Fibroblast of lung (primary cell): ENCODE measurements around the gene SERP1.

Source experiments
- CTCF ChIP-seq, 2 donors: IDR thresholded peaks in 1 of 2; conservative IDR thresholded peaks in 1 of 2; 1 replicate in 1 of 2; 2 replicates in 1 of 2; pipeline ENCODE4 v1.5.1; 2011 to 2012; ENCODE audit warnings: low read length in 2 of 2, control low read depth in 1 of 2, inconsistent platforms in 1 of 2, low read depth in 1 of 2, mild to moderate bottlenecking in 1 of 2
- EZH2 ChIP-seq: IDR thresholded peaks from 2 replicates; pipeline ENCODE4 v1.5.1; 2012; ENCODE audit warnings: low read length, control low read depth, mild to moderate bottlenecking; ENCODE audit errors: missing control alignments

- TF ChIP-seq CTCF (conservative IDR thresholded peaks at IDR 0.05 in 1 of 2, IDR thresholded peaks at IDR 0.05 in 1 of 2; ENCODE audit: low read depth in 1 of 2, low read length in 2 of 2) (no peak), EZH2 (no peak)
Measured at GRCh38 chr3:150589759-150590158, 43.5 kb upstream of the SERP1 start.
